ENCODE data around the gene TRMT13. TPM values are rescaled to one million over a fixed set of nuclear protein-coding genes. Genes with fewer than 3 reads are reported as not detected.
"Not testable (repeated sequence)": the region's sequence is repeated elsewhere in the genome, so short reads cannot be mapped to it uniquely, and the experiment has no call there.

TRMT13 gene
- polyA plus RNA-seq, 1 donor from 2014 or later, result 11.9 TPM

DNA sequence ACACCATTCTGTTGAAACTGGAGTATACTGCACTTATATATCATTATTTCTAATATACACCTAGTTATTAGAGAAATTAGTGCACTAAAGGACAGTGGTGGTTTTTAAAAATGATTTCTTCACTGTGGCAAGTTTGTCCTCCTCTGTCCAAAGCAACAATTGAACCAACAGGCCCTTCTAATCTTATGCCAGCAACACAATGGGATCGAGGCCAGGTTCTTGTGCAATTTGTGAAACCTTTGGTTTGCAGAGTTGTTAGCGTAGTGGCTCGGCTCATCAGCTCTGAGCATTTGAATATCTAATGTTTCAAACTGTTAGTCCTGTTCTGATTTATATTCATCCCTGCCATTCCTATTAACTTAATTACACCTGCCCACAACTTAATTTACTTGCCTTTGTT, 54.9 kb downstream of the TRMT13 start:
- Mint-ChIP-seq H3K9me3 (no peaks in the 10 kb centered on the region), H3K4me3 (no peak overlapping the region), H3K27ac (no peak overlapping the region), H3K4me1 (peaks cover 8 to 11% (median 9%) of the 10 kb centered on the region in 3 donors), H3K36me3 (peaks cover 6% of the 10 kb centered on the region), H3K27me3 (no peaks in the 10 kb centered on the region)

DNA sequence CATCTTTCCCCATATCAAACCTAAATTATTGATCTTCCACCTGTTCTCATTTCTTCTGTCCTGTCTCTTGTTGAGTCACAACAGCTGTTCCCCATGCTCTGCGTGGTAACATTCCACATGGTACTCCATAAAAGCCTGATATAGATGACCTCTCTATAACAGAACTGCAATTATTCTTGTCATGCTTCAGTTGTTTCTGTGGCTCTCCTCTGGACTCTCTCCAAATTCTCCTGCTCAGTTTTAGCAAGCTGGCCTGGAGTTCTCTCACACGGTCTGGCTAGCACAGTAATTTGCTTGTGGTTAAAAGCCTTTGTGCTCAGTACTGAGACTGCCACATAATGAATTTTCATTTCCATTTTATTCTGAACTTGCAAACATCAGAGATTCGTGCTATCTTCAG, 55.7 kb downstream of the TRMT13 start:
- Mint-ChIP-seq H3K9me3 (no peaks in the 10 kb centered on the region), H3K27me3 (no peaks in the 10 kb centered on the region), H3K36me3 (peaks cover 6% of the 10 kb centered on the region), H3K4me1 (peaks cover 8 to 11% (median 9%) of the 10 kb centered on the region in 3 donors), H3K4me3 (no peak overlapping the region), H3K27ac (no peak overlapping the region)

DNA sequence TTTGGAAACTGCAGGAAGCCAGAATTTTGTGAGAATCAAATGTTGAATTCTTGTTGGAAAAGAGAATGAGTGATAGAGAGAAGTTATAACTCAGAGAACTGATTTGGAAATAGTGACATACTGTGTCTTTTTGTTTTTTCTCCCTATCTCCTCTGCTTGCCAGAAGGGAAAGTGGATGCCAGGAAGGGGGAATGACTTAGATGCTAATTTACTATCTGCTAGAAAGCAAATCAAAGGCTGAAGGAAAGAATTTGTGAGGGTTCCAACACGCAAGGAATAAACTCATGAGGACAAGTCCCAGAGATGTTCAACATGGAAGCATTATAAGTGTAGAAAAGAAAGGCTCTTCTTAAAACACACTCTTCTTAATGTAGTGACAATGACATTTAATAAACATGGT, 65.6 kb downstream of the TRMT13 start:
- Mint-ChIP-seq H3K36me3 (peaks cover 19% of the 10 kb centered on the region), H3K9me3 (no peaks in the 10 kb centered on the region), H3K4me1 (peaks cover 0 to 4% (median 0%) of the 10 kb centered on the region in 3 donors), H3K4me3 (no peak overlapping the region), H3K27me3 (no peaks in the 10 kb centered on the region), H3K27ac (peak overlapping the region in 1 of 3 donors; percentile 35)

DNA sequence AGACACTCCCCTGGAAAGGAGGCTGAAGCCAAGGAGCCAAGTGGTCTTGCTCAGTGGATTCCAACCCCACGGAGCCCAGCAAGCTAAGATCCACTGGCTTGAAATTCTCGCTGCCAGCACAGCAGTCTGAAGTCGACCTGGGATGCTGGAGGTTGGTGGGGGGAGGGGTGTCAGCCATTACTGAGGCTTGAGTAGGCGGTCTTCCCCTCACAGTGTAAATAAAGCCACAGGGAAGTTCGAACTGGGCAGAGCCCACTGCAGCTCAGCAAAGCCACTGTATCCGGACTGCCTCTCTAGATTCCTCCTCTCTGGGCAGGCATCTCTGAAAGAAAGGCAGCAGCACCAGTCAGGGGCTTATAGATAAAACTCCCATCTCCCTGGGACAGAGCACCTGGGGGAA, 67.1 kb downstream of the TRMT13 start:
- H3K4me3 Mint-ChIP-seq, H3K27ac Mint-ChIP-seq, H3K4me1 Mint-ChIP-seq, H3K9me3 Mint-ChIP-seq, H3K27me3 Mint-ChIP-seq: not testable (repeated sequence)
- H3K36me3 Mint-ChIP-seq, result peaks cover 24% of the 10 kb centered on the region

Other genes with a start within 250 kb of the TRMT13 start
- gene SLC35A3, start 163.2 kb upstream of the TRMT13 start, polyA plus RNA-seq, result 11.0 TPM
- 3.6 TPM for gene SASS6, start 233 bp upstream of the TRMT13 start, polyA plus RNA-seq
- not detected for gene LRRC39, start 45.1 kb downstream of the TRMT13 start, polyA plus RNA-seq
- 4.6 TPM for gene DBT, start 116.7 kb downstream of the TRMT13 start, polyA plus RNA-seq
- 19.4 TPM for gene RTCA, start 133.1 kb downstream of the TRMT13 start, polyA plus RNA-seq
- gene CDC14A, start 219.3 kb downstream of the TRMT13 start, polyA plus RNA-seq, result 11.5 TPM